K562 (cell line): Measurements from ENCODE around the gene CSF2RB. TPM values are rescaled to one million over a fixed set of nuclear protein-coding genes. Genes with fewer than 3 reads are reported as not detected.

Experiments
- ATAC-seq: fragments of 200-7000 bp; cut with Tn5 transposase; 3 replicates; pipeline ENCODE4 v1.9.1; 2020; ENCODE audit warnings: moderate library complexity
- BruUV-seq: library from RNA; stranded (reverse); fragments of 400-500 nt; replicated peaks from 2 replicates; lab custom pipeline; 2021; lab: Mats Ljungman, UMichigan
- CTCF ChIA-PET: fragments of 300-600 bp; formaldehyde crosslinking; extraction: SDS; loops from one replicate; lab custom pipeline; 2021; ENCODE audit warnings: low intra/inter-chr PET ratio; lab: Yijun Ruan, JAX
- POLR2A ChIA-PET: fragments of 300-600, 350-650 bp; sonication (Branson Sonifier 250); formaldehyde crosslinking; extraction: SDS; loops from one replicate; lab custom pipeline; 2021; ENCODE audit warnings: antibody characterized with exemption, inconsistent platforms; lab: Yijun Ruan, JAX
- DNase-seq, 4 experiments: peaks; one replicate each; pipeline versions ENCODE4 v3.0.0 to v3.0.0-alpha.2; 2011 to 2018; ENCODE audit warnings: low spot score in 3 of 4, mixed read lengths in 3 of 4; ENCODE audit errors: extremely low read depth in 1 of 4
- FAIRE-seq: peaks from 2 replicates; lab custom pipeline; 2011; peaks lifted over from hg19 to GRCh38; lab: Jason Lieb, UNC
- H2AFZ ChIP-seq: 2 replicates; pipeline ENCODE4 v1.6.0; 2011; ENCODE audit warnings: low read depth, low read length, control low read depth, inconsistent platforms
- H3K27ac ChIP-seq: fragments of 200-600 bp; 3 replicates; pipeline ENCODE4 v1.8.0; 2011; ENCODE audit warnings: low read depth, mild to moderate bottlenecking, control low read depth, inconsistent platforms, low read length, moderate library complexity, mixed read lengths; ENCODE audit errors: extremely low read depth
- H3K27me3 ChIP-seq, 2 experiments: fragments of 300-600 bp in 1 of 2; 2 replicates in 1 of 2; 3 replicates in 1 of 2; pipeline versions ENCODE4 v1.6.0 to v1.8.0; 2011; ENCODE audit warnings: inconsistent platforms in 2 of 2, low read length in 2 of 2, mild to moderate bottlenecking in 1 of 2, mixed read lengths in 1 of 2, moderate library complexity in 1 of 2; ENCODE audit not compliant: control insufficient read depth in 2 of 2, insufficient read depth in 2 of 2
- H3K36me3 ChIP-seq: fragments of 300-600 bp; 3 replicates; pipeline ENCODE4 v1.8.0; 2011; ENCODE audit warnings: mild to moderate bottlenecking, low read length, inconsistent platforms; ENCODE audit not compliant: control insufficient read depth, insufficient read depth
- H3K4me1 ChIP-seq, 2 experiments: fragments of 200-600 bp in 1 of 2; replicated peaks in 1 of 2; 2 replicates in 1 of 2; 3 replicates in 1 of 2; pipeline versions ENCODE4 v1.5.1 to v1.8.0; 2011; ENCODE audit warnings: inconsistent platforms in 2 of 2, low read length in 2 of 2, mild to moderate bottlenecking in 1 of 2, mixed read lengths in 1 of 2, moderate library complexity in 1 of 2; ENCODE audit not compliant: control insufficient read depth in 2 of 2, insufficient read depth in 2 of 2
- H3K4me2 ChIP-seq: 2 replicates; pipeline ENCODE4 v1.6.1; 2011; ENCODE audit warnings: low read length, control low read depth, inconsistent platforms, mixed read lengths; ENCODE audit not compliant: insufficient read depth
- H3K4me3 ChIP-seq: fragments of 200-600 bp; sonication (generic), shearing (Covaris generic); 2 replicates; pipeline ENCODE4 v1.5.1; 2016; ENCODE audit warnings: control low read depth, inconsistent platforms
- H3K79me2 ChIP-seq: fragments of 200-600 bp; 3 replicates; pipeline ENCODE4 v1.8.0; 2011; ENCODE audit warnings: low read length, inconsistent platforms; ENCODE audit not compliant: control insufficient read depth, insufficient read depth
- H3K9ac ChIP-seq, 2 experiments: 2 replicates each; pipeline versions ENCODE4 v1.6.0 to v1.6.1; 2011; ENCODE audit warnings: low read depth in 2 of 2, low read length in 2 of 2, control low read depth in 1 of 2, inconsistent platforms in 1 of 2, mild to moderate bottlenecking in 1 of 2, mixed read lengths in 1 of 2; ENCODE audit not compliant: insufficient read depth in 1 of 2
- H3K9me1 ChIP-seq: one replicate; pipeline ENCODE4 v1.6.0; 2011; ENCODE audit warnings: inconsistent platforms, mild to moderate bottlenecking, low read length, moderate library complexity; ENCODE audit not compliant: control insufficient read depth, insufficient read depth
- H3K9me3 ChIP-seq: replicated peaks from 2 replicates; pipeline ENCODE4 v1.5.1; 2011; ENCODE audit warnings: low read depth, low read length, inconsistent platforms; ENCODE audit not compliant: control insufficient read depth, insufficient read depth
- H4K20me1 ChIP-seq: replicated peaks from 2 replicates; pipeline ENCODE4 v1.6.1; 2011; ENCODE audit warnings: low read length, inconsistent platforms, mixed read lengths; ENCODE audit not compliant: control insufficient read depth, insufficient read depth
- ARID1B ChIP-seq: fragments of 450-650 bp; IDR thresholded peaks from 2 replicates; pipeline ENCODE4 v1.6.1; 2016; ENCODE audit warnings: antibody characterized with exemption, mild to moderate bottlenecking, inconsistent platforms
- C11orf30 ChIP-seq: fragments of 450-650 bp; IDR thresholded peaks from 2 replicates; pipeline ENCODE4 v1.6.1; 2016; ENCODE audit warnings: low read depth, mild to moderate bottlenecking
- IRF1 ChIP-seq: sonication (generic); formaldehyde crosslinking; IDR thresholded peaks from 2 replicates; pipeline ENCODE4 v1.8.0; 2022; ENCODE audit warnings: missing genetic modification reagents, mild to moderate bottlenecking, borderline replicate concordance
- KLF13 ChIP-seq: fragments of 450-650 bp; IDR thresholded peaks from 2 replicates; pipeline ENCODE4 v1.6.1; 2016; ENCODE audit warnings: missing genetic modification characterization, low read depth, mild to moderate bottlenecking, missing compliant biosample characterization, moderate library complexity, borderline replicate concordance
- KLF6 ChIP-seq: fragments of 250-450 bp; sonication (Bioruptor Pico); IDR thresholded peaks from 2 replicates; pipeline ENCODE4 v1.4.0; 2020; ENCODE audit warnings: mild to moderate bottlenecking, moderate library complexity, borderline replicate concordance
- MBD1 ChIP-seq: fragments of 250-450 bp; sonication (Bioruptor Pico); IDR thresholded peaks from 2 replicates; pipeline ENCODE4 v1.8.0; 2022; ENCODE audit warnings: inconsistent platforms
- NCOA6 ChIP-seq: fragments of 450-650 bp; IDR thresholded peaks from 2 replicates; pipeline ENCODE4 v1.6.1; 2017; ENCODE audit warnings: mild to moderate bottlenecking
- NR1H2 ChIP-seq: sonication (generic); formaldehyde crosslinking; IDR thresholded peaks from 2 replicates; pipeline ENCODE4 v1.4.0; 2020; ENCODE audit warnings: mild to moderate bottlenecking, missing genetic modification reagents
- PBX2 ChIP-seq, 2 experiments: IDR thresholded peaks in 1 of 2; conservative IDR thresholded peaks in 1 of 2; 2 replicates each; pipeline ENCODE4 v1.6.1; 2016; ENCODE audit warnings: low read depth in 2 of 2, mild to moderate bottlenecking in 1 of 2, missing compliant biosample characterization in 1 of 2, missing genetic modification characterization in 1 of 2, moderate library complexity in 1 of 2
- POLR2B ChIP-seq: fragments of 450-650 bp; IDR thresholded peaks from 2 replicates; pipeline ENCODE4 v1.6.1; 2018; ENCODE audit warnings: low read depth; ENCODE audit not compliant: partially characterized antibody
- RHOXF2B ChIP-seq: fragments of 250-450 bp; sonication (Bioruptor Pico); conservative IDR thresholded peaks from 2 replicates; pipeline ENCODE4 v1.5.1; 2021
- WHSC1 ChIP-seq: IDR thresholded peaks from one replicate; pipeline ENCODE4 v1.6.1; 2012; ENCODE audit warnings: low read length, control low read depth, inconsistent platforms
- YY1 ChIP-seq, 3 experiments: IDR thresholded peaks; 2 replicates each; pipeline ENCODE4 v1.6.1; 2011; ENCODE audit warnings: low read length in 2 of 3, mild to moderate bottlenecking in 2 of 3, moderate library complexity in 2 of 3, borderline replicate concordance in 1 of 3, control low read depth in 1 of 3, low read depth in 1 of 3; ENCODE audit not compliant: insufficient read depth in 3 of 3, insufficient replicate concordance in 2 of 3, control insufficient read depth in 1 of 3, insufficient read length in 1 of 3; ENCODE audit errors: extremely low read depth in 1 of 3
- ZBED1 ChIP-seq: IDR thresholded peaks from 2 replicates; pipeline ENCODE4 v1.6.1; 2014
- ZNF140 ChIP-seq: fragments of 250-450 bp; sonication (Bioruptor Pico); IDR thresholded peaks from 2 replicates; pipeline ENCODE4 v1.8.0; 2021; ENCODE audit warnings: moderate library complexity, mild to moderate bottlenecking, inconsistent platforms
- ZSCAN29 ChIP-seq: fragments of 450-650 bp; IDR thresholded peaks from 2 replicates; pipeline ENCODE4 v1.6.1; 2017
- WGBS: fragments of 100-300 bp; shearing (Covaris generic); methylation state at CpG from one replicate; pipeline ENCODE4 v1.1.6; 2016; ENCODE audit warnings: low coverage, mixed read lengths; ENCODE audit not compliant: insufficient coverage; ENCODE audit errors: missing lambda C conversion rate; 5-methylcytosine and 5-hydroxymethylcytosine counted together
- in situ Hi-C: fragments of 300-500 bp; cut with MboI; formaldehyde crosslinking; loops from 4 replicates; pipeline ENCODE4 v1.15.0; 2018; ENCODE audit warnings: inconsistent platforms, mixed read lengths
- intact Hi-C: fragments of 100-400 bp; cut with micrococcal nuclease; formaldehyde crosslinking; loops from 2 replicates; pipeline ENCODE4 v1.14.2; 2022
- polyA plus RNA-seq, 8 experiments: library from polyadenylated mRNA; depleted of rRNA in 4 of 8; stranded (reverse) in 5 of 8; unstranded in 3 of 8; fragments of >200 nt; fragmentation: Nextera tagmentation in 2 of 8; fragmentation: Illumina TruSeq in 1 of 8; extraction: Ambion mirVana in 2 of 8; extraction: Trizol in 1 of 8; gene quantifications; 2 replicates each; pipeline versions ENCODE4 v1.2.1 to v1.2.3, GENCODE V29; 2011 to 2014; ENCODE audit warnings: inconsistent platforms in 1 of 8, missing spikeins in 1 of 8
- total RNA-seq, 7 experiments: library from RNA; depleted of rRNA in 6 of 7; stranded (reverse); fragments of >200 nt in 6 of 7; fragmentation: Illumina TruSeq in 2 of 7; extraction: Trizol in 2 of 7; gene quantifications; 2 replicates each; pipeline versions ENCODE4 v1.2.1 to v1.2.3, GENCODE V29; 2011 to 2021; ENCODE audit warnings: low replicate concordance in 1 of 7

CSF2RB gene
- total and polyA plus RNA-seq, 9 of the 15 experiments (the other 6 are each of a cell fraction or from before 2014, with no cell fraction given), result 0.04 to 1.0 (median 0.36) TPM

- TF ChIP-seq ARID1B (no peak), RHOXF2B (CRISPR knock-in tag) (no peak), ZBED1 (no peak), ZNF140 (CRISPR knock-in tag) (no peak), KLF6 (CRISPR knock-in tag) (no peak), IRF1 (CRISPR knock-in tag) (no peak), ZSCAN29 (no peak)
Observed at GRCh38 chr22:36938886-36939285, 25.5 kb downstream of the CSF2RB start (continued).

- Histone ChIP-seq H3K36me3 (no peaks in the 10 kb centered on the region), H3K79me2 (no peaks in the 10 kb centered on the region), H3K4me1 (peaks cover 0 to 12% of the 10 kb centered on the region in 2 experiments; a peak in 2 of 5 replicates), H3K4me3 (no peak overlapping the region), H3K27me3 (no peaks in the 10 kb centered on the region), H3K9me1 (no peaks in the 10 kb centered on the region), H4K20me1 (no peaks in the 10 kb centered on the region), H3K4me2 (no peak overlapping the region; the same call in 1 of the 2 replicates), H3K27ac (no peak overlapping the region), H3K9ac (no peak overlapping the region), H2AFZ (peak overlapping the region; percentile 66), H3K9me3 (no peaks in the 10 kb centered on the region)
- in situ Hi-C loops (no loop called here), intact Hi-C loops (no loop called here)
- FAIRE-seq (no peak), ATAC-seq (peak; percentile 63), DNase-seq (peak in 1 of 4 experiments; percentile 15)
- no TSS peak for BruUV-seq
- CTCF ChIA-PET, result no interaction called here
- 8% methylated on average over 5 of the region's 5 CpGs for WGBS
- POLR2A ChIA-PET, result no interaction called here
- TF ChIP-seq WHSC1 (no peak), KLF13 (tag) (no peak), C11orf30 (no peak), NCOA6 (no peak), NR1H2 (CRISPR knock-in tag) (no peak), POLR2B (no peak), PBX2 (CRISPR knock-in tag; IDR thresholded peaks at IDR 0.05; ENCODE audit: low read depth) (no peak), PBX2 (tag; conservative IDR thresholded peaks at IDR 0.05; ENCODE audit: low read depth) (peak; percentile 34; the same call in 1 of the 2 replicates), MBD1 (no peak), YY1 (IDR thresholded peaks at IDR 0.05; ENCODE audit: borderline replicate concordance in 1 of 3, control insufficient read depth in 1 of 3, extremely low read depth in 1 of 3, insufficient read depth in 3 of 3, insufficient read length in 1 of 3, insufficient replicate concordance in 2 of 3, low read depth in 1 of 3, low read length in 2 of 3) (peak in 2 of 3 experiments; percentile 70 to 81)
Observed at GRCh38 chr22:36940676-36941075, 27.2 kb downstream of the CSF2RB start.
